HG03354 (cell line): ENCODE results near the gene AKR1C3.
"Not testable (repeated sequence)": the region's sequence is repeated elsewhere in the genome, so short reads cannot be mapped to it uniquely, and the experiment has no call there.

ENCODE experiments used
- ATAC-seq: cut with Tn5 transposase; IDR thresholded peaks from one replicate; pipeline ENCODE4 v1.9.1; 2021; ENCODE audit warnings: mild to moderate bottlenecking; ENCODE audit not compliant: unreplicated experiment, poor library complexity, severe bottlenecking

AKR1C3 gene

DNA sequence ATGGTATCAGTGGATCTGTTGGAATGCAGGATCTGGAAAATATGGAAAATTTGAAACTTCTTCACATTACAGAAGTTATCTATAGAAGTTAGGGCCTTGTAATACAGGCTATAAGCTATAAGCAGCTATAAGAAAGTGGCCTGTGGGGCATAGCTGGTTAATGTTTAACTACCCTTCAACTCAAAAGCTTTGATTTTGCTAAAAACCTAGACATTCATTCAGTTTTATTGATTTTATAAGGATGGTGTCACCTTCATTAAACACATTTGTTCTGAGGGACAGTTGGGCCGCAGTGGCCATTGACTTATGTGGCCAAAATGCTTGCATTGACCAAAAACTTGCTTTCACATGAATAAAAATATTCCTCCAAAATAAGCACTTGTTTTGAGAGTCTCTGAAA is 13.1 kb upstream of the AKR1C3 start:
- ATAC-seq = no peak

DNA sequence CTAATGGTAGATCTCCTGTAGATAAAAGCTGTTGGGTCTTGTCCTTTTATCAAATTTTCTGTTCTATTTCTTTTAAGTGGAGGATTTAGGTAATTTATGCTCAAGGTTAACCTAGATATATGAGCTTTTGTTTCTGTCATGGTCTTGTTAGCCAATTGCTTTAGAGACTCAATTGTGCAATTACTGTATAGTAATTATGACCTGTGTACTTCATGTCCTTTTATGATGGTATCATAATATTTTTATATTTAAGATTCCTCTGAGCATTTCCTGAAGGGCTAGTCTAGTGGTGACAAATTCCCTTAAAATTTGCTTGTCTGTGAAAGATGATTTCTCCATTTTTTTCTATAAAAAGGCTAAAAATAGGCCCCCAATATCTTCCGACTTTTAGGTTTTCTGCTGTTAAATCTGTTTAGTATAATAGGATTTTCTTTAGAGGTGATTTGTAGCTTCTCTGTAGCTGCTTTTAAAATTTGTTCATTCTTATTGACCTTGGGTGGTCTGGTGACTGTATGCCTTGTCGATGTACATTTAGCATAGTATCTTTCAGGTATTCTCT is 5.4 kb upstream of the AKR1C3 start:
- ATAC-seq = no peak

DNA sequence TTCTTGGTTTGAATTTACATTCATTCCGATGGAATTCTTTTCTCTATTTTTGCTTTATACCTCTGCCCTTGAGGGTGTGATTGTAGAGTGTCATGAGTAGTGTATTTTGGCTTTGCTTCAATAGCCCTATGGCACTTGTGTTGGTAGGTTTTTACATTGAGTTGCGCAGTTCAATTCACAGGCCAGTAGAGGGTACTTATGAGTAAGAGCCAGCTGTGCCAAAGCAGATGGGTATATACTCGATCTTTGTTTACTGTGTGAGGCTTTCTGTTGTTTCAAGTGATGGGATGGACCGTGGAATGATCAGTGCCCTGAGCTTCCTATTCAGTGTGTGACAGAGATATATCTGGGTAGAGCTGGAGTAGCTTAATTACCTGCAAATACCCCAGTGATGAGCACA is 4.3 kb upstream of the AKR1C3 start:
- peak; percentile 62 for ATAC-seq

DNA sequence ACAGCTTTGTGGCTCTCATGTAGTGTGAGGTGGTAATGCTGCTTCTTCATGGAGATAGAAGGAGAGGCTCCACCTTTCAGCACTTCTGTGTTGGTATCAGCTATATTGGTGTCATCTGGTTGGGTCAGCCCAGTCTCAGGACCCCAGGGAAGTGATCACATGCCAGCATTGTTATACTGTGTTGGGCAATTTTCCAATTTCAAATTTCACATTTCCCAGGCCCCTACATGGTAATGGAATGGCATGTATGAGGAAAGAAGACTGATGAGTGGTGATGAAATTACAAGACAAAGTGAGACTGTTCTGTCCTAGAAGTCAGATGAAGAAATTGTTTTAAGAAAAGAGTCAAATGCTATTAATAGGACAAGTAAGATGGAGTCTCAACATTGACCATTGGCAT is 3.7 kb upstream of the AKR1C3 start:
- ATAC-seq = no peak

DNA sequence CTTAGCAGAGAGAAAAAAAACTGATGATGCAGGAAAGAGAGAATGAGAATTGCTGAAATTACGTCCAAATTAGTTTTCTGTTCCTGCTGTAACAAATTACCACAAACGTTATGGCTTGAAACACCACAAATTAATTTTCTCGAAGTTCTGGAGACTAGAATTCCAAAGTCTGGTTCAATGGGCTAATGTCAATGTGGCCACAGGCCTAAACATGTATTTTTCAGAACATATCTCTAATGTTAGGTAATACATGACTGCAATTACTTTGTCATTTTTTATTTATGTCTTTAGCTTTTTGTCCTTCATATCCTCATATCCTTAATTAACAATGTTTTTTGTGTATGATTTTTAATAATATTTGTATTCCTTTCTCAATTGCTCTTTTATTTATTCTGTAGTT is 3.0 kb upstream of the AKR1C3 start:
- no peak for ATAC-seq

DNA sequence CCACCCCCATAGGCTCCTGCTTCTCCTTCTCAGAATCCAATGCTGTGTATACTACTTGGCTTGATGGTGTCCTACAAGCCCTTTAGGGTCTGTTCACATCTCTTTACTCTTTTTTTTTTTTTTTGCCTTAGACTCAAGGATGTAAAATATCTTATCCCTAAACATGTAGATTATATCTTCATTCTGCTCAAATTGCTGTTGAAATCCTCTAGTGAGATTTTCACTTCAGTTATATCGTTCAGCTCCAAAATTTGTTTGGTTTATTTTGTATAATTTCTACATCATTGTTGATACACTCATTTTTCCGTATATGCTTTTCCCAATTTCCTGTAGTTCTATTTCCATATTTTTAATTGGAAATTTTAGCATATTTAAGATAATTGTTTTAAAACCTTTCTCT is 1.8 kb upstream of the AKR1C3 start:
- no peak for ATAC-seq

DNA sequence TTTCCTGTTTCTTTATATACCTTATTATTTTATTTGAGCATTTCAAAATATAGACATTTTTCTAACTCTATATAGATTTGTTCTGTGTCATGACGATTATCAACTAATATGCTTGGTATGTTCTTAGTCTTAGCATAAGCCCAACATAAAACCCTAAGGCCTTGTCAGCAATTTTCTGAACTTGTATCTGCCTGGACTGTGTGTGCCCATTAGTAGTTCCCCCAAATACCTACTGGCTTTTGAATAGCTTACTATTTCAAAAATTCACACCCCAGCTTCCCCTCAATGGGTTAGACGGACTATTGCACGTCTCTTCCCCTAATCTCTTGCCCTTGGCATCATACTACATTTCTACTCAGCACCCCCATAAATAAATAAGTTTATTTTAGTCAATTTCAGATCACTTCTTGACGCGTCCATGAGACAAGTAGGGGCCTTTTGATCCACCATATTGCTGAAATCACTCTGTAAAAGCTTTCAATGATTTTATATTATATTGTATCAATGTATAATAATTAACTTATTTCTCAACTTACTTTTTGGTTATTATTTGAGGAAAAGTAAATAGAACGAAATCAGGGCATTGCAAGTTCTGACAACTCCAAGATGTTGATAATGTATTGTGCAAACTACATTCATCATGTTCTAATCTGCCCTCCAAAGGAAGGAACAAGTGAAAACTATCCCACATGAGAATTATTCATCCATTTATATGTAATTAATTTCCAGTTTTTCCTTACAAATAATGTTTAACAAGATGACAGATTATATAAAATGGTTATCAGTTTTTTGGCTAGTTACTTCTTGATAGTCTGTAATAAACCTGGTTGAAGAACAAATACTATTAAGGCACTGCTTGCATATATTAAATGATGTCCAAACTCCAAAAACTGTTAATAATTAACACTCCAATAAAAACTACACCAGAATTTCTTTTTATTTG is 1.1 kb upstream of the AKR1C3 start:
- ATAC-seq = no peak

DNA sequence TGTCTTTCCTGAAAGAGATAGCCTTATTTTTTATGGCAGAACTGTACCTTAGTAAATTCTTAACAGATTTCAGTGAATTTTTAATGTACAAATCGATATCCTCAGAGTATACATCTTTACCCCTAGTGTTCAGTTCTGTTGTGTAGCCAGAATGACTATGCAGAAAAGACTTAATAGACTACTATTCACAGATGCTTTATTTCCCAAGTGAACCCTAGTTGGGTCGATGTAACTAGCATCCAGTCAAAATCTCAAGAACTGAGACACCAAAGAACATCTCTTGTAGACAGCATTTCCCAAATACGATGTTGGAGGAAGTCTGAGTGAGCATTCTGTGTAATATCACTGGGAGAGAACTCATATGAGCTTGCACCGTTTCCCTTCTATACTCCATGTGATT is 1.5 kb downstream of the AKR1C3 start:
- ATAC-seq = no peak

DNA sequence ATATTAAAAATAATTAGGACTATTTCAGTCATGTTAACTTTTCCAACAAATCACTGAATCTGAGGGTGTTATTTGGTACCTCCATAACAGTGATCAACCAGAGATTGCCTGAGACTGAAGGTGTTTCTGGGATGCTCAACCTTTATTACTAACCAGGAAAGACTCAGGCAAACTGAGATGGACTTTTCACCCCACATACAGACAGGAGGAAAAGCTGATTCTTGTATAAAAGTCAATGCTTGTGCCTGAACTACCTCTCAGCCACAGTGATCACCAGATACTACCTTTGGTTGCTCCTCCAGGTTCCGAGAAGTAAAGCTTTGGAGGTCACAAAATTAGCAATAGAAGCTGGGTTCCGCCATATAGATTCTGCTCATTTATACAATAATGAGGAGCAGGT is 1.9 kb downstream of the AKR1C3 start:
- ATAC-seq = no peak

DNA sequence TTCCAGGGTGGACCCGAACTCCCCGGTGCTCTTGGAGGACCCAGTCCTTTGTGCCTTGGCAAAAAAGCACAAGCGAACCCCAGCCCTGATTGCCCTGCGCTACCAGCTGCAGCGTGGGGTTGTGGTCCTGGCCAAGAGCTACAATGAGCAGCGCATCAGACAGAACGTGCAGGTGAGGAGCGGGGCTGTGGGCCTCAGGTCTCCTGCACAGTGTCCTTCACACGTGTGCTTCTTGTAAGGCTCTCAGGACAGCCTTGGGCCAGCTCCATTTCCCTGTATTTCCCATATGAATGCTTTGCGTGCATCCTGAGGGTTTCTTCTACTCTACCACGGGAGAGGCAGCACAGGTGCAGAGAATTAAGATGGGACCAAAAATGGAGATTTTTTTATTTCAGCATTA is 8.3 kb downstream of the AKR1C3 start:
- ATAC-seq = not testable (repeated sequence)

DNA sequence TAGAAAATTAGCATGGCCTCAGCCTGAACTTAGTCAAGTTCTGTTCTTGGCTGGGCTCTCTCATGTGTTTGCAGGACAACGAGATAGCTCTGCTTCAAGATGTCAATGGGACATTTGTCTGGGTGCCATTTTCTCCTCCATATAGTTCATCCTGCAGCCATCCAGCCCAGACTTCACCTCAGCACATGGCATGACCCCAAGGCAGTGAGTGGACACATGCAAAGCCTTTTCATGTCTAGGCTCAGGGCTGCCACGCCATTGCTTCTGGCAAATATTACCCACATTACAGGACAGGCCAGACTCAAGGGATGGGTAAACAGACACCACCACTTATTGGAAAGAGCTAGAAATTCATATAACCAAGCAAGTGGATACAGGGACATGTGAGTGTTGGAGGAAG is 9.3 kb downstream of the AKR1C3 start:
- ATAC-seq = no peak

DNA sequence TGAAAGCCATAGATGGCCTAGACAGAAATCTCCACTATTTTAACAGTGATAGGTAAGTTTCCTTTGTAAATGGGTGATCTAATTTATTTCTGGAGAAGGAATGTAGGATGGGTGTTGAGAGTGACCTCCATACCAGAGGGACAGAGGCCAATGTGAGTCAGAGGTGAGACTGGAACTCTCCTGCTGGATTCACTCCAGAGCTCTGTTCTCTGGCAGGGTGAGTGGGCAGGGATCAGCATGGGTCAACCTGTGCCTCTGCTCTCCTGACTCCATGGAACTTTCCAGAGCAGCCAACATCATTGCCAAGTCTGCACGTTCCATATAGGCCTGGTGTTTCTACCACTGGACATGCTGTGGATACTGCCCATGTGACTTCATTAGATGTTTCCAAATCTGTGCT is 11.4 kb downstream of the AKR1C3 start:
- no peak for ATAC-seq

DNA sequence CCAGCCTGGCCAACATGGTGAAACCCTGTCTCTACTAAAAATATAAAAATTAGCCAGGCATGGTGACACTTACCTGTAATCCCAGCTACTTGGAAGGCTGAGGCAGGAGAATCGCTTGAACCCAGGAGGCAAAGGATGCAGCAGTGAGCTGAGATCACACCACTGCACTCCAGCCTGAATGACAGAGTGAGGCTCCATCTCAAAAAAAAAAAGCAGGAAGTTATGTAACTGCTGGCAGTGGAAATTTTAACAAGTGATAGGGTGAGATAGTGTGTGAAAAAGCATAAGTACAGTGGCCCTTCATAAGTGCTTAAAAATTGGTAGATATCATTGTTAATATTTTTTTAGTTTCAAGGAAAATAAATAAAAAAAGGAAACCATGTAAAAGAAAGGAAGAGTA is 12.3 kb downstream of the AKR1C3 start:
- ATAC-seq = no peak

DNA sequence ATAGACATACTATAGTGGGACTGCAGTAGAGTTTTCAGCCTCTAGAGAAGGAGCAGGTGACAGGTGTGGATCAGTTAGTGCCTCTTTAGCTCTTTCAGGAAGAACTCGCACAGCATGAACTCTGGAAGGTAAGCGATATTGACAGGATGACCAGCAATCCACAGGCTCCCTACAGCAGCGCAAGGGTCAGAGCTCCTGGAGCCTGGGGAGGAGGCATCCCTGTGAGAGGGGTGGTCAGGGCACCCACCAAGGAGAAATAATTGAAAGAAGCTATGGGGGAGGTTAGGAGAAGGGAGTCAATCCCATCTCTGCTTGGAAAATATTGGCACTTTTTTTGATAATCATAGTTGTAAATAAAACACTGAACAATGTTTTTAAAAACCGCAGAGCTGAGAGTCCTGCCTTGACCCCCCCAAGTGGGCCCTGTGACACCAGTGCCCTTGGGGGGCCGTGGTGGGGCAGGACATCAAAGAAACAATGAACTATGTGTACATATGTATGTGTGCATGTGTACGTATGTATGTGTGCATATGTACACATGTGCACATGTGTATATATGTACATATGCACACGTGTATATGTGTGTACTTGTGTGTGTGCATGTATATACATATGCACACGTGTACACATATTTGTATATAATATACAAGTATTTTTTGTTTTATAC is 13.8 kb downstream of the AKR1C3 start:
- no peak for ATAC-seq

DNA sequence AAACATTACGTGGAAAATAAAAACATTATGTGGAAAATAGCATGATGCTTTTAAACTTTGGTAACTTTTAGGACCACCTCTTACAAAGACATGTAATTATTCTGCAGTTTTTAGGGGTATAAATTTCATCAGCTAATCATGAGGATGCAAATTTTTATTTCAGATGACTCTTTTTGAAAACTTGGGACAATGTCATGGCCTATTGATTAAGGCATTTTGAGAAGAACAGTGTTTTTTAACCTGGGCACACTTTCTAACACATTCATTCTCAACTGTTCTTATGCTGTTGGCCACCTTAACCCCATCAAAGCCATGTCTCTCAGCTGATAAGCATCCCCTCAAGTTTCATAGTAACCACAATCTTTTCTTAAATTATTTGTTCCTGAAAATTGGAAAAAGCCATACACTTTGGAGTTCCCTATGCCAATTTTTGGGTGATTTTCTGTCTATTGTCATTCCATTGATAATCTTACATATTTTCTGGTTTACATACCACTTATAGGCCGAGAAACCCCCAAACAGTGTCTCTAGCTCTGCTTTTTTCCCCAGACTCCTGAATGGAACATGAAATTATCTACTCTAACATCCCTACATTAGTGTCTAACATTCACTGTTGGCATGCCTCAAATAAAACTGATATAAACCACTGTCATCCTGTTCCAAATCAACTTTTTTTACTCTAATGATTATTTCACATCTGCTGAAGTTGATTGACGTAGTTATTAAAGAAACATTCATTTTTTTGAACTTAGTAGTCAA is 14.6 kb downstream of the AKR1C3 start:
- no peak for ATAC-seq

DNA sequence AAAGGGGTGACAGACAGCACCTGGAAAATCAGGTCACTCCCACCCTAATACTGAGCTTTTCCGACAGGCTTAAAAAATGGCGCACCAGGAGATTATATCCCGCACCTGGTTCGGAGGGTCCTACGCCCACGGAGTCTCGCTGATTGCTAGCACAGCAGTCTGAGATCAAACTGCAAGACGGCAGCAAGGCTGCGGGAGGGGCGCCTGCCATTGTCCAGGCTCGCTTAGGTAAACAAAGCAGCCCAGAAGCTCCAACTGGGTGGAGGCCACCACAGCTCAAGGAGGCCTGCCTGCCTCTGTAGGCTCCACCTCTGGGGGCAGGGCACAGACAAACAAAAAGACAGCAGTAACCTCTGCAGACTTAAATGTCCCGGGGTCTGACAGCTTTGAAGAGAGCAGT is 15.6 kb downstream of the AKR1C3 start:
- not testable (repeated sequence) for ATAC-seq

DNA sequence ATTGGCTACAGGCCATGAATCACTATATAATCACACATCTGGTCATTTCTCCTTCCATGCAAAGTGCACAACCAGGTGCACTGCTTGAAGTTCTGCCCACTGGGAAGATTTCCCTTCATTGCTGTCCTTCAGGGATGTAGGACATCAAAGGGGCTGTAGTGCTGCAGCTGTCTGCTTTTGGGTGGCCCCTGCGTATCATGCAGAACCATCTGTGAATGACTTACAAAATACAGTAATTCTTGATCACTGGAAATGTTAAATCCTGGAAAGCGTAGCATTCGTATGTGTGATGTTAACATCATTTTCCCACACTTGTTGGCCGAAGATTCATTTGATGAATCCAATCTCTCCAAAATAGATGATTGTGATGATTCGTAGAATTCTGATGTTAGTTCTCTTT is 22.4 kb downstream of the AKR1C3 start:
- no peak for ATAC-seq

DNA sequence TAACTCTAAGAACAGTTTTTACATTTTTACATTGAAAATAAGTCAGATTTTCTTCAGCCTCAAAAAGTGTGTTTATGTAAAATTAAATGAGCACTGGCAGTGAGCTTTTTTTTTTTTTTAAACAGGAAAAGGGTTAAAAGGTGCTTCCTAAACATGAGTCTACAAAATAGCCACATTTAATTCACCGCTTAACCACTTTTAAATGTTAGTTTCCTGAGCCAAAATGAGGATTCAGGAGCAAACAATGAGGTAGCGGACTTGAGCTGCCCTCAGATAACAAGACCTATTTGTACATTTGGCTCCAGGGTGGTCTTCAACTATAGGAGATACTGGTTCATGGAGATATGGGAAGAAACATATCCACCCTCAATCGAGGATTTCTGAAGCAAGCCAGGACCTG is 22.8 kb downstream of the AKR1C3 start:
- no peak for ATAC-seq

DNA sequence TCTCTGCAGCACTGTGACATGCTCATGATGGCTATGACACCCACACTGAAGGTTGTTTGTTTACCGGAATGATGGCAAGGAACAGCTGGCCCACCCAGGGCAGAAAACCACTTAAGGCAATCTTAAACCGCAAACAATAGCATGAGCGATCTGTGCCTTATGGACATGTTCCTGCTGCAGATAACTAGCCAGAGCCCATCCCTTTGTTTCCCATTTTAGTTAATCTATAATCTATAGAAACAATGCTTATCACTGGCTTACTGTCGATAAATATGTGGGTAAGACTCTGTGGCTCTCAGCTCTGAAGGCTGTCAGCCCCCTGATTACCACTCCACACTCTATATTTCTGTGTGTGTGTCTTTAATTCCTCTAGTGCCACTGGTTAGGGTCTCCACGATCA is 25.8 kb downstream of the AKR1C3 start:
- not testable (repeated sequence) for ATAC-seq

DNA sequence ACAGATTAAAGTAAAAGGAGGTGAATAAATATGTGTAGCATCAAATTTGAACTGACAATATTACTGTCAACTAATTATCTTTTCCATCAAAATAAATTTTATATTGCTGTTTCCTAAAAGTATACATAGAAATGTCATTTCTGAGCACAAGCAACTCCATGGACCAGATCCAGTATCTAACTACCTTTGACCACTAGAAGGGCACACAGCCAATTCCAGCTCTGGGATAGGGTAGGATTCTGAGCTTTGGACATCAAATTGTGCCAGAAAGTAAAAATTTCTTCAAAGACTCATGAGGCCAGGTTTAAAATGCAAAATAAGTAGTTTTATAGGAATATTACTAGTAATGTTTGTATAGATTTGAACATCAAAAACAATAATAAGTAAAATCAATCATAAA is 29.7 kb downstream of the AKR1C3 start:
- no peak for ATAC-seq
